Right atrium auricular region (tissue), 2 donors: ENCODE measurements around the gene CD200. TPM values are rescaled to one million over a fixed set of nuclear protein-coding genes. Genes with fewer than 3 reads are reported as not detected.

Experiments used
- DNase-seq: peaks from one replicate; pipeline ENCODE4 v3.0.0-alpha.2; 2019; ENCODE audit warnings: low spot score
- H3K27ac ChIP-seq, 2 donors: fragments of 200-600 bp; sonication (generic); 1 replicate in 1 of 2; 2 replicates in 1 of 2; pipeline ENCODE4 v1.5.1; 2016 to 2019
- H3K27me3 ChIP-seq, 2 donors: fragments of 200-600 bp; sonication (generic); one replicate each; pipeline versions ENCODE4 v1.5.1 to v1.6.0; 2017 to 2019
- H3K36me3 ChIP-seq: fragments of 200-600 bp; sonication (generic); one replicate; pipeline ENCODE4 v1.5.1; 2016
- H3K4me1 ChIP-seq, 2 donors: fragments of 200-600 bp; sonication (generic); one replicate each; pipeline versions ENCODE4 v1.5.1 to v1.6.0; 2017 to 2019
- H3K4me3 ChIP-seq, 2 donors: fragments of 200-600 bp; sonication (generic); 1 replicate in 1 of 2; 2 replicates in 1 of 2; pipeline ENCODE4 v1.5.1; 2017 to 2019; ENCODE audit warnings: mild to moderate bottlenecking in 1 of 2, moderate library complexity in 1 of 2
- H3K9me3 ChIP-seq, 2 donors: fragments of 200-600 bp; sonication (generic); one replicate each; pipeline ENCODE4 v1.5.1; 2019
- total RNA-seq, 2 donors: library from RNA; depleted of rRNA; stranded (reverse); fragments of >200 nt; gene quantifications; one replicate each; pipeline ENCODE4 v1.1.0, GENCODE V29; 2016
- TF ChIP-seq, protein P1 (sequence below), 2 donors: fragments of 200-600 bp; sonication (generic); IDR thresholded peaks; one replicate each; pipeline ENCODE4 v1.5.1; 2019; ENCODE audit warnings: antibody characterized with exemption in 2 of 2

The CD200 gene
- total RNA-seq, 2 donors from 2014 or later: 5.7 to 12.1 TPM

DNA sequence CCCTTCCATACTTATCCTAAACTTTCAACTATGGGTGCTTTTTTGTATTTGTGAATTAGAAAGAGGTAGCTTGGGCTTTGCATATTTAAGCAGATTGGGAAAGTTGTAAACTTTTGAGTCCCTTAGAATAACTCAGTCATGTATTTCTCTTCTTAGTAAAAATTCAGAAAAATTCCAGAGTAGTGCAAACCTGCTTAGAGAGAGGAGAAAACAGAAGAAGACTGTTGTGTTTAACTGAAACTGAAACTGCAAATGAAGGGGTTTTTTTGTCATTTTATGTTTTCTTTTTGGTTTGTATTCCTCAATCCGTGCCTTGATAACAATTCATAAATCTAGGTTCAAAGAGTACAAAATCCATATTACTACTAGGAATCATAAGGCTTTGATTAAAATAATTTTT, 31.3 kb downstream of the CD200 start:
- Histone ChIP-seq H3K9me3 (no peaks in the 10 kb centered on the region), H3K4me3 (no peak overlapping the region), H3K36me3 (no peaks in the 10 kb centered on the region), H3K27me3 (no peaks in the 10 kb centered on the region), H3K4me1 (peaks cover 0 to 5% of the 10 kb centered on the region in 2 donors), H3K27ac (peak overlapping the region in 1 of 2 donors; percentile 31)
- TF ChIP-seq, protein P1, sequence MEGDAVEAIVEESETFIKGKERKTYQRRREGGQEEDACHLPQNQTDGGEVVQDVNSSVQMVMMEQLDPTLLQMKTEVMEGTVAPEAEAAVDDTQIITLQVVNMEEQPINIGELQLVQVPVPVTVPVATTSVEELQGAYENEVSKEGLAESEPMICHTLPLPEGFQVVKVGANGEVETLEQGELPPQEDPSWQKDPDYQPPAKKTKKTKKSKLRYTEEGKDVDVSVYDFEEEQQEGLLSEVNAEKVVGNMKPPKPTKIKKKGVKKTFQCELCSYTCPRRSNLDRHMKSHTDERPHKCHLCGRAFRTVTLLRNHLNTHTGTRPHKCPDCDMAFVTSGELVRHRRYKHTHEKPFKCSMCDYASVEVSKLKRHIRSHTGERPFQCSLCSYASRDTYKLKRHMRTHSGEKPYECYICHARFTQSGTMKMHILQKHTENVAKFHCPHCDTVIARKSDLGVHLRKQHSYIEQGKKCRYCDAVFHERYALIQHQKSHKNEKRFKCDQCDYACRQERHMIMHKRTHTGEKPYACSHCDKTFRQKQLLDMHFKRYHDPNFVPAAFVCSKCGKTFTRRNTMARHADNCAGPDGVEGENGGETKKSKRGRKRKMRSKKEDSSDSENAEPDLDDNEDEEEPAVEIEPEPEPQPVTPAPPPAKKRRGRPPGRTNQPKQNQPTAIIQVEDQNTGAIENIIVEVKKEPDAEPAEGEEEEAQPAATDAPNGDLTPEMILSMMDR (IDR thresholded peaks at IDR 0.05): no peak
- DNase-seq: no peak

DNA sequence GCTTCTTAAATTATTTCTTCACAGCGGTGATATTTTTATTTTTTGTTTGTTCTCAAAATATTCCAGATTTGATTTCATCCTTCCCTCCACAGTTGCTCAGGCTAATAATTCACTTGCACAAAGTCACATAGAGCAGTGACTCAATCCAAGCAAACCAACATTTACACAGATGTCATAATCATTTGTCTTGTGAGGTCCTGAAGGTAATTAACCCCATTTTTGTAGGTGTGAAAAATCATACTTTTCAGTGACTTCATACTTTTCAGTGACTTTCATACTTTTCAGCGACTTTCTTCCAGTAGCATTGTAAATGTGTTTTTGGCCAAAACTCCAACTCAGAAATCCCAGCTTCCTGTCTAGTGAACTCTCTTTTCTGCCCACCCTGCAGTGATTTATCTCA, 32.1 kb downstream of the CD200 start:
- Histone ChIP-seq H3K27ac (peak overlapping the region; percentile 8 to 31), H3K4me1 (peaks cover 0 to 5% of the 10 kb centered on the region in 2 donors), H3K27me3 (no peaks in the 10 kb centered on the region)

DNA sequence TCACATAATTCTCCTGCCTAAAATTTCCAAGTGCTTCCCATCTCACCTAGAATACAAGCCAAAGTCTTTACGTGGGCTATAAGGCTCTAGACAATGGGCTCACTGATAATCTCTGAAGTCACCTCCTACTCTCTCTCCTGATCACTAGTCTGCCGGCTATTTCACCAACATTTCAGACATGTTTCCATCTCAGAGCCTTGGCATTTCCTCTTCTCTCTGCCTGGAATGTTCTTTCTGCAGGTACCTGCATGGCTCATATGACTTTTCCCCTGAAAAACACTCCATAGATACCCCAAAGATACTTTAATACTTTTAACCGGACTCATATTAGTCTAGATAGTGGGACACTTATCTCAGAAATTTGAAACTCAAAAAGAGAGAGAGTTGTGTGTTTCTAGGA, 32.7 kb downstream of the CD200 start:
- no peaks in the 10 kb centered on the region for H3K9me3 ChIP-seq
- no peak for DNase-seq
- peak overlapping the region in 1 of 2 donors; percentile 42 for H3K27ac ChIP-seq
- no peak overlapping the region for H3K4me3 ChIP-seq
- no peaks in the 10 kb centered on the region for H3K27me3 ChIP-seq
- H3K36me3 ChIP-seq: no peaks in the 10 kb centered on the region
- peaks cover 0 to 5% of the 10 kb centered on the region in 2 donors for H3K4me1 ChIP-seq
- TF ChIP-seq, protein P1 (IDR thresholded peaks at IDR 0.05): no peak

More for the DNA sequence above, 32.1 kb downstream of the CD200 start:
- no peaks in the 10 kb centered on the region for H3K36me3 ChIP-seq
- H3K9me3 ChIP-seq: no peaks in the 10 kb centered on the region
- H3K4me3 ChIP-seq: no peak overlapping the region
- TF ChIP-seq, protein P1 (IDR thresholded peaks at IDR 0.05): no peak
- no peak for DNase-seq

DNA sequence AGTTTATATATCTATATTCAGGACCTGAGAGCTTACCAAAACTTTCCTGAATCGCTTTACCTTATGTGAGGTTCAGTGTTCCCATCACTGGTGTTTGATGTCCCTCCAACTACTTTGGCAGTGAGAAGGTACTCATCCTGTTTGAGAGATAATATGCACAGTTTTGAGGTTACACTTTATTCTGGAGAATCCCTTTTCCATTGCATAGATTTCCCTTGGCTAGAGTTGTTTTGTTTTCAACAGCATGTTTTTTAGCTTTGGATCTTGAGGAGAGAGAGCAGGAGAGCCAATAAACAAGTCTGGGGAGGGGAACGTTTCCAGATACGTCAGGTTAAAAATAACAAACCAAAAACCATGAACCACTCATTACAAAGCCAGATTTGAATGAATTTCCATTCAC, 33.6 kb downstream of the CD200 start:
- TF ChIP-seq, protein P1 (IDR thresholded peaks at IDR 0.05): no peak
- H3K27ac ChIP-seq: peak overlapping the region in 1 of 2 donors; percentile 42
- H3K4me1 ChIP-seq: peaks cover 0 to 5% of the 10 kb centered on the region in 2 donors
- H3K36me3 ChIP-seq: no peaks in the 10 kb centered on the region
- no peaks in the 10 kb centered on the region for H3K27me3 ChIP-seq
- H3K9me3 ChIP-seq: no peaks in the 10 kb centered on the region
- no peak overlapping the region for H3K4me3 ChIP-seq
- DNase-seq: no peak

DNA sequence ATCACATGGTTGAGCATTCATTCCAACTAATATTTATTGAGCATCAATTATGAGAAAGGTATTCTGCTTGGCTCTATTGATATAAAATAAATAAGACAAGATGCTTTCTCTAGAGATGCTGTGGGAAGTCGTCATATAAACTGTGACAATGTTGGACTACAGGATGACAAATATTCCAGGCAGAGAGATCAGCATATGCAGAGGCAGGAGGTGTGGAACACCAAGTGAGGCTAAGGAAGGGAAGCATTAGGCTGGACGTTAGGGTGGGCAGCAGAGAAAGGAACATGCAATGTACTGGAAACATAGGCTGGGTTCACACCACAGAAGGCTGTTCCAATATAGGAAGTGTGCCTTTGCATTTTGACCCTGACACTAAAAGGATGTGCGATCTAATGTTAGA, 38.6 kb downstream of the CD200 start:
- Histone ChIP-seq H3K4me1 (peaks cover 0 to 19% of the 10 kb centered on the region in 2 donors), H3K4me3 (no peak overlapping the region), H3K27me3 (no peaks in the 10 kb centered on the region), H3K36me3 (no peaks in the 10 kb centered on the region), H3K9me3 (no peaks in the 10 kb centered on the region), H3K27ac (no peak overlapping the region)
- TF ChIP-seq, protein P1 (IDR thresholded peaks at IDR 0.05): no peak
- no peak for DNase-seq

DNA sequence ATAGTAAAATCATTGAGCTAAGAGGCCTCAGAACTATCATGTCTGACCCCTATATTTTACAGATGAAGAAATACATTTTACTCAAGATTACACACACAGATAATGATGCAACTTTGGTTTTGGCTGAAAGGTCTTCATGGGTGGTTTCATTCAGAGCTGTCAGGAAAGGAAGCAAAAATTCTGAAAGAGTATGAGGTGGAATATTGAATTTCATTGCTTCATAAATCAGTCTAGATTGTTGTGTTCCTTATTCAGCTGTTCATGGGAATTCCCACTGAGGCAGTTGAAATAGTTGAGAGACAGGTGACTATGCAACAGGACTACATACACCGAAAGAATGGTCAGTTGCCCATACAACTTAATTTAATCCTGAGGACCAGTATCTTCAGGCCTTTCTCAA, 39.4 kb downstream of the CD200 start:
- DNase-seq: no peak
- no peak overlapping the region for H3K4me3 ChIP-seq
- H3K27ac ChIP-seq: no peak overlapping the region
- H3K27me3 ChIP-seq: no peaks in the 10 kb centered on the region
- H3K9me3 ChIP-seq: no peaks in the 10 kb centered on the region
- TF ChIP-seq, protein P1 (IDR thresholded peaks at IDR 0.05): no peak
- no peaks in the 10 kb centered on the region for H3K36me3 ChIP-seq
- peaks cover 0 to 26% of the 10 kb centered on the region in 2 donors for H3K4me1 ChIP-seq
